ENCODE measurements around the gene RAX.
A peak's percentile ranks its signal among the peaks of the same experiment; 100 is the strongest.

Gene RAX

DNA sequence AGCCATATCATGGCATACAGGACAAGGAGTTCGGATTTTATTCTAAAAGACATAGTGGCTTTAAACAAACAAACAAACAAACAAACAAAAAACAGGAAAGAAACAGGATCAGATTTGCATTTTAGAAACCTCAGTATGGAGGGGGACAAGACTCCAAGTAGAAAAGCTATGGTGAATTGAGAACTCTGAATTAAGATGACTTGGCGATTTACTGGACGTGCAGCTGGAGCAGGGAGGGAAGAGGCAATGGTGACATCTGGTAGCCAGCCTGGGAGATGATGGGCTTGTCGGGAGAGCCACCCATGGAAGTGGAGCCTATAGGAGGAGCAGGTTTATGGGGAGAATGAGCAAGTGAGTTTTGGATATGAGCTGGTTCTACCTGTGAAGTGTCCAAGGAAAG lies 32.0 kb upstream of the RAX start:
- no peaks in the 10 kb centered on the region for H3K36me3 ChIP-seq (ENCODE audit: low read length)
- H3K9ac ChIP-seq (ENCODE audit: low read length): no peak overlapping the region
- no peak overlapping the region for H3K4me3 ChIP-seq (ENCODE audit: insufficient read depth, low read length, poor library complexity, severe bottlenecking)
- no peaks in the 10 kb centered on the region for H3K9me2 ChIP-seq (replicated peaks; ENCODE audit: insufficient read depth, low read length)
- no peak overlapping the region for H3K4me2 ChIP-seq (ENCODE audit: low read depth, low read length, poor library complexity, severe bottlenecking)
- no peak overlapping the region for H2AFZ ChIP-seq (ENCODE audit: low read depth, low read length, severe bottlenecking)
- H4K20me1 ChIP-seq (ENCODE audit: low read depth, low read length): no peaks in the 10 kb centered on the region
- H3K9me3 ChIP-seq (ENCODE audit: insufficient read depth, low read length): no peaks in the 10 kb centered on the region
- no peaks in the 10 kb centered on the region for H3F3A ChIP-seq (ENCODE audit: insufficient read depth)
- H3K27me3 ChIP-seq (ENCODE audit: low read length): no peaks in the 10 kb centered on the region
- TF ChIP-seq EZH2phosphoT487 (conservative IDR thresholded peaks at IDR 0.05; ENCODE audit: low read length): no peak
- TF ChIP-seq, protein P1, sequence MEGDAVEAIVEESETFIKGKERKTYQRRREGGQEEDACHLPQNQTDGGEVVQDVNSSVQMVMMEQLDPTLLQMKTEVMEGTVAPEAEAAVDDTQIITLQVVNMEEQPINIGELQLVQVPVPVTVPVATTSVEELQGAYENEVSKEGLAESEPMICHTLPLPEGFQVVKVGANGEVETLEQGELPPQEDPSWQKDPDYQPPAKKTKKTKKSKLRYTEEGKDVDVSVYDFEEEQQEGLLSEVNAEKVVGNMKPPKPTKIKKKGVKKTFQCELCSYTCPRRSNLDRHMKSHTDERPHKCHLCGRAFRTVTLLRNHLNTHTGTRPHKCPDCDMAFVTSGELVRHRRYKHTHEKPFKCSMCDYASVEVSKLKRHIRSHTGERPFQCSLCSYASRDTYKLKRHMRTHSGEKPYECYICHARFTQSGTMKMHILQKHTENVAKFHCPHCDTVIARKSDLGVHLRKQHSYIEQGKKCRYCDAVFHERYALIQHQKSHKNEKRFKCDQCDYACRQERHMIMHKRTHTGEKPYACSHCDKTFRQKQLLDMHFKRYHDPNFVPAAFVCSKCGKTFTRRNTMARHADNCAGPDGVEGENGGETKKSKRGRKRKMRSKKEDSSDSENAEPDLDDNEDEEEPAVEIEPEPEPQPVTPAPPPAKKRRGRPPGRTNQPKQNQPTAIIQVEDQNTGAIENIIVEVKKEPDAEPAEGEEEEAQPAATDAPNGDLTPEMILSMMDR (IDR thresholded peaks at IDR 0.05; ENCODE audit: insufficient read depth, low read length, poor library complexity, severe bottlenecking): no peak
- no peaks in the 10 kb centered on the region for H3K79me2 ChIP-seq (ENCODE audit: insufficient read depth, low read length)
- no peak overlapping the region for H3K27ac ChIP-seq (ENCODE audit: low read depth, low read length)

DNA sequence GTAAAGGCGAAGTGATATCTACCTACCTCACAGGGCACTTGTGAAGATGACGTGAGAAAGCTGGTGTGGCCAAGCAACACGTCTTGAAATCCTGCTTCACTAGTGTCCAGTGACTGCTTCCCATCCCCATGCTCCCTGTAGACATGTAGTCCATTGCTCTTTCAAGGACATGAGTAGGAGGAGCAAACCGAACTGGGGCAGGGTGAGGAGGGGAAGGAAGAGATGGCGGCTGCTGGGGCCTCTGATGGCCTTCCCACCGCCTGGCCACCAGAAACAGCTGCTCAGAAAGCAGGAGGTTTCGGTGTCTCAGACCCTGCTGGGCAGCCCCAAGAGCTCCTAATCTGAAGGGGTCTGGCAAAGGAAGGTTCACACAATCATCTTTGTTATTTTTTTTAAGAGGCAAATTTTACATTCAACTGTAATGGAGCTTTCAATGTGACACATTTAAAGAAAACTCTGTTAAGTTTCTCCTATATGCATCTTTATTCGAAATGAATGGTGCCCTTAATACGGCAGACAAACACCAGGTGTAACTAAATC lies 30.5 kb upstream of the RAX start:
- Histone ChIP-seq H3K4me2 (ENCODE audit: low read depth, low read length, poor library complexity, severe bottlenecking) (no peak overlapping the region), H2AFZ (ENCODE audit: low read depth, low read length, severe bottlenecking) (no peak overlapping the region), H4K20me1 (ENCODE audit: low read depth, low read length) (no peaks in the 10 kb centered on the region), H3K36me3 (ENCODE audit: low read length) (no peaks in the 10 kb centered on the region), H3K4me3 (ENCODE audit: insufficient read depth, low read length, poor library complexity, severe bottlenecking) (no peak overlapping the region), H3K9me2 (replicated peaks; ENCODE audit: insufficient read depth, low read length) (no peaks in the 10 kb centered on the region), H3K9ac (ENCODE audit: low read length) (no peak overlapping the region), H3K27me3 (ENCODE audit: low read length) (no peaks in the 10 kb centered on the region), H3K27ac (ENCODE audit: low read depth, low read length) (no peak overlapping the region), H3K9me3 (ENCODE audit: insufficient read depth, low read length) (no peaks in the 10 kb centered on the region), H3K79me2 (ENCODE audit: insufficient read depth, low read length) (no peaks in the 10 kb centered on the region), H3F3A (ENCODE audit: insufficient read depth) (no peaks in the 10 kb centered on the region)
- TF ChIP-seq EZH2phosphoT487 (conservative IDR thresholded peaks at IDR 0.05; ENCODE audit: low read length): 0 out of 2 replicates have a peak, but pooled peaks have one; percentile 72
- TF ChIP-seq, protein P1 (IDR thresholded peaks at IDR 0.05; ENCODE audit: insufficient read depth, low read length, poor library complexity, severe bottlenecking): no peak

DNA sequence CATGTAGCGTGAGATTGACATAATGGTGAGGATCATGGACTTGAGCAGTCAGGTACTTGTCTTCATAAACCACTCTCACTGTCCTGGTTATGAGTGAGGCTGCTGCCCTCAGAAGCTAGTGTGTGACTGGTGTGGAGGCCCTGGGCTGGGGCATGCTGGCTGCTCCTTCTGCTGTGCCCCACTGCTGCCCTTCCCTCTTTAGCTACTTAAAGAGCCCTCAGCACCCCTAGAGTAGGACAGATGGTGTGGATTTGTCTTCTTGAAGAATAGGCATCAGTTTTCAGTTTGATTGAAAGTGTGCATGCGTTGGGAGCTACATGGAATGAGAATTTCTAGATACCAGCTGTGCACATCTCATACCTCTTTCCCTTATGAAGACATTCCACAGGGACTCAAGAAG lies 29.8 kb upstream of the RAX start:
- Histone ChIP-seq H3K27me3 (ENCODE audit: low read length) (no peaks in the 10 kb centered on the region), H3K9me3 (ENCODE audit: insufficient read depth, low read length) (no peaks in the 10 kb centered on the region), H3K27ac (ENCODE audit: low read depth, low read length) (no peak overlapping the region), H3K79me2 (ENCODE audit: insufficient read depth, low read length) (no peaks in the 10 kb centered on the region), H3K9ac (ENCODE audit: low read length) (no peak overlapping the region), H2AFZ (ENCODE audit: low read depth, low read length, severe bottlenecking) (no peak overlapping the region), H3K4me2 (ENCODE audit: low read depth, low read length, poor library complexity, severe bottlenecking) (no peak overlapping the region), H3F3A (ENCODE audit: insufficient read depth) (no peaks in the 10 kb centered on the region), H3K4me3 (ENCODE audit: insufficient read depth, low read length, poor library complexity, severe bottlenecking) (no peak overlapping the region), H4K20me1 (ENCODE audit: low read depth, low read length) (no peaks in the 10 kb centered on the region), H3K9me2 (replicated peaks; ENCODE audit: insufficient read depth, low read length) (no peaks in the 10 kb centered on the region), H3K36me3 (ENCODE audit: low read length) (no peaks in the 10 kb centered on the region)
- TF ChIP-seq, protein P1 (IDR thresholded peaks at IDR 0.05; ENCODE audit: insufficient read depth, low read length, poor library complexity, severe bottlenecking): no peak
- no peak for TF ChIP-seq EZH2phosphoT487 (conservative IDR thresholded peaks at IDR 0.05; ENCODE audit: low read length)

Data from SU-DHL-6 (cell line).